Upper lobe of left lung (tissue), 4 donors: Measurements from ENCODE around the gene NCS1.

Experiments used
- POLR2A ChIP-seq, 4 donors: fragments of 450-650 bp; IDR thresholded peaks; one replicate each; pipeline ENCODE4 v1.5.1; 2016 to 2017; ENCODE audit warnings: antibody characterized with exemption in 4 of 4, mild to moderate bottlenecking in 2 of 4
- TF ChIP-seq, protein P1 (sequence below), 6 experiments: fragments of 450-650 bp in 4 of 6; fragments of 200-600 bp in 2 of 6; sonication (generic) in 2 of 6; IDR thresholded peaks; one replicate each; pipeline ENCODE4 v1.5.1; 2016 to 2019; ENCODE audit warnings: antibody characterized with exemption in 6 of 6

DNA sequence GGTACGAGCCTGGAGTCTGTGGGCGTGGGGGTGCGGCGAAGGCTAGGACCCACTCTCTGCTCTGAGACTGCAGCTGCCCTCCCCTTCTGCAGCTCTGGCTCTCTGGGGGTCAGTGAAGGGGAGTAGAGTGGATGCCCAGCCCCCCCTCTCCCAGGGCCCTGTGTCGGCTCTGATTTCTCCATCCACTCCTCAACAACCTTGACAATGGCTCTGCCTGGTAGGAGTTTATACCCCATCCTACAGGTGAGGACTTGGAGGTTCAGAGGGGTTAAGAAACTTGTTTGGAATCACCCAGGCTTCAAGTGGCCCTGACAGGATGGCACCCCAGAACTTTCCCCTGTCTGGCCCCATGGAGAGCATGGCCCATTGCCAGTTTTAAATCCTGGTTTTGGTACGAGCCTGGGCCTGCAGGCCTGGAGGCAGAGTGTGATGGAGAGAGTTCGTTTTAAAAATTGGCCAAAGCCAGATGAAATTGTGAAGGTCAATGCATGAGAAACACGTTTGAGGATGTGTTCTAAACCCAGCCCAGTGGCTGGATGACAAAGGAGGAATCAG, 22.3 kb downstream of the NCS1 start:
- TF ChIP-seq, protein P1, sequence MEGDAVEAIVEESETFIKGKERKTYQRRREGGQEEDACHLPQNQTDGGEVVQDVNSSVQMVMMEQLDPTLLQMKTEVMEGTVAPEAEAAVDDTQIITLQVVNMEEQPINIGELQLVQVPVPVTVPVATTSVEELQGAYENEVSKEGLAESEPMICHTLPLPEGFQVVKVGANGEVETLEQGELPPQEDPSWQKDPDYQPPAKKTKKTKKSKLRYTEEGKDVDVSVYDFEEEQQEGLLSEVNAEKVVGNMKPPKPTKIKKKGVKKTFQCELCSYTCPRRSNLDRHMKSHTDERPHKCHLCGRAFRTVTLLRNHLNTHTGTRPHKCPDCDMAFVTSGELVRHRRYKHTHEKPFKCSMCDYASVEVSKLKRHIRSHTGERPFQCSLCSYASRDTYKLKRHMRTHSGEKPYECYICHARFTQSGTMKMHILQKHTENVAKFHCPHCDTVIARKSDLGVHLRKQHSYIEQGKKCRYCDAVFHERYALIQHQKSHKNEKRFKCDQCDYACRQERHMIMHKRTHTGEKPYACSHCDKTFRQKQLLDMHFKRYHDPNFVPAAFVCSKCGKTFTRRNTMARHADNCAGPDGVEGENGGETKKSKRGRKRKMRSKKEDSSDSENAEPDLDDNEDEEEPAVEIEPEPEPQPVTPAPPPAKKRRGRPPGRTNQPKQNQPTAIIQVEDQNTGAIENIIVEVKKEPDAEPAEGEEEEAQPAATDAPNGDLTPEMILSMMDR (IDR thresholded peaks at IDR 0.05): no peak
- no peak for TF ChIP-seq POLR2A (IDR thresholded peaks at IDR 0.05)
